ENCODE results near the gene CCNK. TPM values are rescaled to one million over a fixed set of nuclear protein-coding genes. Genes with fewer than 3 reads are reported as not detected.
A peak's percentile ranks its signal among the peaks of the same experiment; 100 is the strongest.

The CCNK gene
- total and polyA plus RNA-seq, 4 donors = 17.0 to 91.9 (median 33.5) TPM

DNA sequence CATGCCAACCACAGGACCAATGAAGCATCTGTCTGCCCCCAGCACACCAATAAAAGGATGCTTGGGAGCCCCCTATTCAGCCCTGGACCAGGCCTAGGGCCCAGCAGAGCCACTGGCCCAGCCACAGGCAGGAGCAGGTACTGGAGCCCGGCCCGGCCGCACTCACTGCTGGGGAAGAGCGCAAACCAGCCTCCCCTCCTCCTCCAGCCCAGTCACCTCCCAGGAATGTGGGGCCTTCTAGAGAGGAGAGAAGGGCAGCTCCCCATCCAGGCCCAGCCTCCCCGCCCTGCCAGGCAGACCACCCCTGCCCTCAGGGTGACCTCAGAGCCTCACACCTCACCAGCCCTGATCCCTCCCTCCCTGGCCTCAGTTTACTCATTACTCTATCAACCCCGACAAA, 56.2 kb downstream of the CCNK start:
- H3K9ac ChIP-seq (ENCODE audit: insufficient read depth in 1 of 2, low read length in 2 of 2) = no peak overlapping the region
- H3K27ac ChIP-seq (ENCODE audit: low read depth in 1 of 2, low read length in 1 of 2) = peak overlapping the region in 1 of 2 donors; percentile 28
- no peaks in the 10 kb centered on the region for H3K9me3 ChIP-seq (ENCODE audit: control insufficient read depth in 4 of 4, insufficient read depth in 3 of 4, low read length in 3 of 4)
- TF ChIP-seq CTCF (IDR thresholded peaks at IDR 0.05; ENCODE audit: control extremely low read depth, extremely low read depth) = no peak
- H3K4me3 ChIP-seq = no peak overlapping the region
- DNase-seq (peak in 1 of 3 donors; percentile 26), ATAC-seq (ENCODE audit: insufficient read depth, low FRiP score) (peak; percentile 53)
- peaks cover 0 to 6% (median 0%) of the 10 kb centered on the region in 4 donors for H3K36me3 ChIP-seq (ENCODE audit: control insufficient read depth in 4 of 4, insufficient read depth in 4 of 4, low read length in 4 of 4)
- H3K4me1 ChIP-seq (ENCODE audit: control insufficient read depth in 5 of 5, insufficient read depth in 5 of 5, low read length in 5 of 5) = peaks cover 0 to 20% (median 14%) of the 10 kb centered on the region in 5 donors
- no peaks in the 10 kb centered on the region for H3K27me3 ChIP-seq (ENCODE audit: control insufficient read depth in 3 of 3, insufficient read depth in 3 of 3, low read length in 2 of 3)
- 84 to 88% methylated on average over 6 of the region's 6 CpGs for WGBS, 2 donors

- peaks cover 0 to 6% (median 0%) of the 10 kb centered on the region in 4 donors for H3K36me3 ChIP-seq (ENCODE audit: control insufficient read depth in 4 of 4, insufficient read depth in 4 of 4, low read length in 4 of 4)
- H3K9me3 ChIP-seq (ENCODE audit: control insufficient read depth in 4 of 4, insufficient read depth in 3 of 4, low read length in 3 of 4) = no peaks in the 10 kb centered on the region
- H3K27ac ChIP-seq (ENCODE audit: low read depth in 1 of 2, low read length in 1 of 2) = no peak overlapping the region
- H3K9ac ChIP-seq (ENCODE audit: insufficient read depth in 1 of 2, low read length in 2 of 2) = no peak overlapping the region
- H3K4me3 ChIP-seq = no peak overlapping the region
- no peaks in the 10 kb centered on the region for H3K27me3 ChIP-seq (ENCODE audit: control insufficient read depth in 3 of 3, insufficient read depth in 3 of 3, low read length in 2 of 3)
- TF ChIP-seq CTCF (IDR thresholded peaks at IDR 0.05; ENCODE audit: control extremely low read depth, extremely low read depth) = no peak
- WGBS, 2 donors = 72 to 78% methylated on average over 9 of the region's 9 CpGs
- peaks cover 0 to 20% (median 14%) of the 10 kb centered on the region in 5 donors for H3K4me1 ChIP-seq (ENCODE audit: control insufficient read depth in 5 of 5, insufficient read depth in 5 of 5, low read length in 5 of 5)
- DNase-seq (peak in 1 of 3 donors; percentile 12), ATAC-seq (ENCODE audit: insufficient read depth, low FRiP score) (no peak)
Observed at GRCh38 chr14:99538275-99538674, 57.1 kb downstream of the CCNK start.

DNA sequence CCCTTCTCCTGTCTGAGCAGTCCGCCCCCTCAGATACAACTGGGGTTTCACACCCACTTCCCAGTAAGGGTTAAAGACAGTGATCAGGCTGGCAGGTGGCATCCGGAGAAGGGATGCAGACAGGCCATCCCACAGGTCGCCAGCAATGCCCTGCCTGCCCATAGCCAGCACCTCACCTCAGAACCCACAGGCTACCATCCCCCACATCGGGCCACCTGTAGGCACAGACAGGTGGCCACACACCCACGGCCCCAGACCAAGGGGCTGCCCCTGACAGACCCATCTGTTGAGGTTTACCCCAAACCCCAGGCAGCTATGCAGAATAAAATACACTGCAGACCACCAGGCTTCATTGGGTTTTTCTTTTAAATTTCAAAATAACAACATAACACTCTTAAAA, 57.5 kb downstream of the CCNK start:
- H3K4me1 ChIP-seq (ENCODE audit: control insufficient read depth in 5 of 5, insufficient read depth in 5 of 5, low read length in 5 of 5) = peaks cover 0 to 20% (median 14%) of the 10 kb centered on the region in 5 donors
- H3K27me3 ChIP-seq (ENCODE audit: control insufficient read depth in 3 of 3, insufficient read depth in 3 of 3, low read length in 2 of 3) = no peaks in the 10 kb centered on the region
- no peak overlapping the region for H3K4me3 ChIP-seq
- DNase-seq (no peak), ATAC-seq (ENCODE audit: insufficient read depth, low FRiP score) (no peak)
- no peak overlapping the region for H3K9ac ChIP-seq (ENCODE audit: insufficient read depth in 1 of 2, low read length in 2 of 2)
- no peak for TF ChIP-seq CTCF (IDR thresholded peaks at IDR 0.05; ENCODE audit: control extremely low read depth, extremely low read depth)
- H3K9me3 ChIP-seq (ENCODE audit: control insufficient read depth in 4 of 4, insufficient read depth in 3 of 4, low read length in 3 of 4) = no peaks in the 10 kb centered on the region
- no peak overlapping the region for H3K27ac ChIP-seq (ENCODE audit: low read depth in 1 of 2, low read length in 1 of 2)
- H3K36me3 ChIP-seq (ENCODE audit: control insufficient read depth in 4 of 4, insufficient read depth in 4 of 4, low read length in 4 of 4) = peaks cover 0 to 6% (median 0%) of the 10 kb centered on the region in 4 donors
- WGBS, 2 donors = 72 to 77% methylated on average over 5 of the region's 5 CpGs

DNA sequence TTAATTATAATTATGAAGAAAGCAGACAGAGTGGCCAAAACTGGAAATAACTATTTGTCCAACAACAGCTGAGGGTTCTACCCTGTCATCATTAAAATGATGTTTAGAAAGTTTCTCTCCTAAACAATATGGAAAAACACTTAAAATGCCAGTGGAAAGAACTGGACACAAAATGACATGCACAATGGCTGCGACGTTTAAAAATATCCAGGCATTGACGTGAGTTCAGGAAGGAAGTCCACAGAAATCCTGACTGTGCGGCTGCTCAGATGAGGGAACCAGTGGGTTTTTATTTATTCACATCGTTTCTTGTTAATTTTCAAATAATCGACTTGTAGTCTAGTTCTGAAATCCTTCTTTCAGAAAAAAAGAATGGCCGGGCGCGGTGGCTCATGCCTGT, 58.3 kb downstream of the CCNK start:
- TF ChIP-seq CTCF (IDR thresholded peaks at IDR 0.05; ENCODE audit: control extremely low read depth, extremely low read depth) = no peak
- H3K36me3 ChIP-seq (ENCODE audit: control insufficient read depth in 4 of 4, insufficient read depth in 4 of 4, low read length in 4 of 4) = peaks cover 0 to 6% (median 0%) of the 10 kb centered on the region in 4 donors
- H3K27me3 ChIP-seq (ENCODE audit: control insufficient read depth in 3 of 3, insufficient read depth in 3 of 3, low read length in 2 of 3) = no peaks in the 10 kb centered on the region
- no peaks in the 10 kb centered on the region for H3K9me3 ChIP-seq (ENCODE audit: control insufficient read depth in 4 of 4, insufficient read depth in 3 of 4, low read length in 3 of 4)
- H3K4me1 ChIP-seq (ENCODE audit: control insufficient read depth in 5 of 5, insufficient read depth in 5 of 5, low read length in 5 of 5) = peaks cover 0 to 20% (median 14%) of the 10 kb centered on the region in 5 donors
- no peak overlapping the region for H3K27ac ChIP-seq (ENCODE audit: low read depth in 1 of 2, low read length in 1 of 2)
- WGBS, 2 donors = 44 to 56% methylated on average over 9 of the region's 9 CpGs
- peak in 2 of 3 donors; percentile 30 to 50 for DNase-seq
- ATAC-seq (ENCODE audit: insufficient read depth, low FRiP score) = no peak
- no peak overlapping the region for H3K9ac ChIP-seq (ENCODE audit: insufficient read depth in 1 of 2, low read length in 2 of 2)
- H3K4me3 ChIP-seq = no peak overlapping the region
